Stimulated activated naive B cell treated with anti-CD40 and anti-IgM and Interleukin-4, amounts not matched to agents 10 μg/mL and 1 μg/mL and 100 μg/mL, for 72 hours (primary cell): ENCODE results near the gene ZNF44.

Experiments used
- ATAC-seq, 2 donors: fragments of 150-1000 bp; cut with Tn5 transposase; replicated peaks; 2 replicates each; pipeline ENCODE4 v1.10.0; 2021; ENCODE audit warnings: moderate library complexity in 1 of 2
- DNase-seq: peaks from one replicate; pipeline ENCODE4 v3.0.0; 2021
- H3K27ac Mint-ChIP-seq: one replicate; pipeline ENCODE4 v1.8.0; 2022; ENCODE audit warnings: mild to moderate bottlenecking, mixed read lengths
- H3K27me3 Mint-ChIP-seq, 2 donors: one replicate each; pipeline ENCODE4 v1.8.0; 2022; ENCODE audit warnings: mixed read lengths in 2 of 2
- H3K36me3 Mint-ChIP-seq, 2 donors: one replicate each; pipeline ENCODE4 v1.8.0; 2022; ENCODE audit warnings: mixed read lengths in 2 of 2, mild to moderate bottlenecking in 1 of 2
- H3K4me1 Mint-ChIP-seq, 2 donors: one replicate each; pipeline ENCODE4 v1.8.0; 2022; ENCODE audit warnings: mixed read lengths in 2 of 2, mild to moderate bottlenecking in 1 of 2
- H3K4me3 Mint-ChIP-seq, 2 donors: one replicate each; pipeline ENCODE4 v1.8.0; 2022; ENCODE audit warnings: mild to moderate bottlenecking in 2 of 2, mixed read lengths in 2 of 2, moderate library complexity in 1 of 2
- H3K9me3 Mint-ChIP-seq, 2 donors: one replicate each; pipeline ENCODE4 v1.8.0; 2022; ENCODE audit warnings: mixed read lengths in 2 of 2, mild to moderate bottlenecking in 1 of 2

The ZNF44 gene

DNA sequence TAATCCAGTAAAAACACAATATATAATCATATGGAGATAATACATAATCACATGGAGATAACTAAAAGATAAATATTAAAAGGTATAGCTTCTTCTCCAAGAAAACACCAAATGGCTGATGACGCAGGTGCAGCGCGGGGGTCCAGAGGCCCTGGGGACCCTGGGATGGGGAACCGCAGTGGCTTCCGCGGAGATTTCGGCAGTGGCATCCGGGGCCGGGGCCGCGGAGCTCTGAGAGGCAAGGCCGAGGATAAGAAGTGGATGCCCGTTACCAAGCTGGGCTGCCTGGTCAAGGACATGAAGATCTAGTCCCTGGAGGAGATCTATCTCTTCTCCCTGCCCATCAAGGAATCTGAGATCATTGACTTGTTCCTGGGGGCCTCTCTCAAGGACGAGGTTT is 10.5 kb downstream of the ZNF44 start:
- no peaks in the 10 kb centered on the region for H3K27me3 Mint-ChIP-seq
- peaks cover 0 to 2% of the 10 kb centered on the region in 2 donors for H3K9me3 Mint-ChIP-seq
- DNase-seq (no peak), ATAC-seq (no peak)
- peaks cover 11 to 39% of the 10 kb centered on the region in 2 donors for H3K4me1 Mint-ChIP-seq
- no peak overlapping the region for H3K27ac Mint-ChIP-seq
- peaks cover 19 to 48% of the 10 kb centered on the region in 2 donors for H3K36me3 Mint-ChIP-seq
- no peak overlapping the region for H3K4me3 Mint-ChIP-seq

GRCh38 chr19:12278713-12279112 is 16.0 kb downstream of the ZNF44 start:
- no peaks in the 10 kb centered on the region for H3K27me3 Mint-ChIP-seq
- H3K9me3 Mint-ChIP-seq = peaks cover 22 to 28% of the 10 kb centered on the region in 2 donors
- DNase-seq (no peak), ATAC-seq (no peak)
- peaks cover 51 to 71% of the 10 kb centered on the region in 2 donors for H3K36me3 Mint-ChIP-seq
- no peak overlapping the region for H3K4me3 Mint-ChIP-seq
- peaks cover 6 to 37% of the 10 kb centered on the region in 2 donors for H3K4me1 Mint-ChIP-seq
- peak overlapping the region; percentile 9 for H3K27ac Mint-ChIP-seq

- DNase-seq (no peak), ATAC-seq (no peak)
- no peak overlapping the region for H3K27ac Mint-ChIP-seq
- peaks cover under 1 to 12% of the 10 kb centered on the region in 2 donors for H3K4me1 Mint-ChIP-seq
- no peaks in the 10 kb centered on the region for H3K27me3 Mint-ChIP-seq
- H3K36me3 Mint-ChIP-seq = peaks cover 74 to 86% of the 10 kb centered on the region in 2 donors
- H3K4me3 Mint-ChIP-seq = no peak overlapping the region
- H3K9me3 Mint-ChIP-seq = peaks cover 40 to 49% of the 10 kb centered on the region in 2 donors
These were observed 21.4 kb downstream of the ZNF44 start for GRCh38 chr19:12272980-12273901.

GRCh38 chr19:12272386-12272785 is 22.3 kb downstream of the ZNF44 start:
- no peak overlapping the region for H3K4me3 Mint-ChIP-seq
- H3K27me3 Mint-ChIP-seq = no peaks in the 10 kb centered on the region

GRCh38 chr19:12270854-12271253 is 23.8 kb downstream of the ZNF44 start:
- H3K27ac Mint-ChIP-seq = no peak overlapping the region
- H3K9me3 Mint-ChIP-seq = peaks cover 30 to 32% of the 10 kb centered on the region in 2 donors
- no peaks in the 10 kb centered on the region for H3K27me3 Mint-ChIP-seq
- H3K36me3 Mint-ChIP-seq = peaks cover 61 to 77% of the 10 kb centered on the region in 2 donors
- H3K4me1 Mint-ChIP-seq = no peaks in the 10 kb centered on the region
- no peak overlapping the region for H3K4me3 Mint-ChIP-seq
- ATAC-seq (no peak), DNase-seq (no peak)

More at GRCh38 chr19:12272386-12272785, 22.3 kb downstream of the ZNF44 start:
- no peak overlapping the region for H3K27ac Mint-ChIP-seq
- peaks cover 36 to 46% of the 10 kb centered on the region in 2 donors for H3K9me3 Mint-ChIP-seq
- H3K36me3 Mint-ChIP-seq = peaks cover 71 to 85% of the 10 kb centered on the region in 2 donors
- peaks cover 0 to 9% of the 10 kb centered on the region in 2 donors for H3K4me1 Mint-ChIP-seq
- ATAC-seq (no peak), DNase-seq (no peak)

DNA sequence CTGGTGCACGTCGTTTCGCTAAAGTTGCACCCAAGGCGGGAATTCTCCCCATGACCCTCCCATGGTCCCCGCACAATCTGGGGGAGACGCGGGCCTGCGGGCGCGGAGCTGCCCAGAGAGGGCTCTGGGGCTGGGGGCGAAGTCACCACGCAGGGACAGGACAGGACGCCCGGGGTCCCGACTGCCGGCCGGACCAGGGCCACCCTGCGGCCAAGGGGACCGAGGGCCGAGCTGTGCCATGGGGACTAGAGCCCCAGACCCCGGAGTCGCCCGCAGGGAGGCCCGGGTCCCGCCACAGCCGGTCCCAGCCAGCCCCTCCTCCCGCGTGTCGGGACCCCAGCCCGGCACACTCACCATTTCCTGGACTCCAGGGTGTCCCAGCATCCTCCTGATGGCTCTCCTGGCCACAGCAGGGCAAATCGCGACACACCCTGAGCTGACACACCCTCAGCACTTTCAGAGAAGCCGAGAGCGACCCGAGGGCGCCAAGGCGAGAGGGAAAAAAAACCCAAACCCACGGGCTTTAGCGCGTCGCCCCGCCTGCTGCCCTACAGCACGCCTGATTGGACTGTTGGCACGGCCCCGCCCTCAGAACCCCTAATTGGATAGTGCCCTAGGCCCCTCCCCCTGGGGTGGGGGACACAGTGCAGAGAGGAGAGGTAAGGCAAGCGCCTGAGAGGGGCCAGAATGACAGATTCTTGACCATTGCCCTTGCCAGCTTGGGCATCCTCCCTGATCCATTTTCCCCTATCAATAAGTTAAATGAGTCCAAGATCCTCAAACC is 28.6 kb downstream of the ZNF44 start:
- Mint-ChIP-seq H3K4me3 (no peak overlapping the region), H3K4me1 (peaks cover 0 to 4% of the 10 kb centered on the region in 2 donors), H3K27me3 (no peaks in the 10 kb centered on the region), H3K27ac (no peak overlapping the region), H3K9me3 (peaks cover 12 to 16% of the 10 kb centered on the region in 2 donors), H3K36me3 (peaks cover 36 to 54% of the 10 kb centered on the region in 2 donors)
- ATAC-seq (no peak), DNase-seq (no peak)

DNA sequence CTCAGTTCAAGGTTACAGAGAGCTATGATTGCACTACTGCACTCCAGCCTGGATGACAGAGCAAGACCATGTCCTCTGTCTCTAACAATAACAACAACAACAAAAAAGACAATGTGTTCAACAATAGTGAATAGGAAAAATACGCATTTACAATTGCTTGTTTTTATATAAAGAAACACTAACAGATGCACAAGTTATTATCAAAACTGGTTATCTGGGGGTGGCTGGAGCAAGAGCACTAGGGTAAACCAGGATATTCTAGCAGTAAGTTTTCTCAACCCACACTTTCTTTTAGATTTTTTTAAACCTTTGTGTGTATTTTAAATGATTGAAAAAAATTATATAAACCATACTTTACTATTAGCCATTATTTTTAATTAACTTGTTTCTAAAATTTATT is 33.1 kb downstream of the ZNF44 start:
- H3K4me1 Mint-ChIP-seq = peaks cover 6 to 26% of the 10 kb centered on the region in 2 donors
- no peak overlapping the region for H3K27ac Mint-ChIP-seq
- H3K4me3 Mint-ChIP-seq = no peak overlapping the region
- peaks cover 18 to 34% of the 10 kb centered on the region in 2 donors for H3K36me3 Mint-ChIP-seq
- H3K9me3 Mint-ChIP-seq = peaks cover 3 to 7% of the 10 kb centered on the region in 2 donors
- ATAC-seq (no peak), DNase-seq (no peak)
- no peaks in the 10 kb centered on the region for H3K27me3 Mint-ChIP-seq

DNA sequence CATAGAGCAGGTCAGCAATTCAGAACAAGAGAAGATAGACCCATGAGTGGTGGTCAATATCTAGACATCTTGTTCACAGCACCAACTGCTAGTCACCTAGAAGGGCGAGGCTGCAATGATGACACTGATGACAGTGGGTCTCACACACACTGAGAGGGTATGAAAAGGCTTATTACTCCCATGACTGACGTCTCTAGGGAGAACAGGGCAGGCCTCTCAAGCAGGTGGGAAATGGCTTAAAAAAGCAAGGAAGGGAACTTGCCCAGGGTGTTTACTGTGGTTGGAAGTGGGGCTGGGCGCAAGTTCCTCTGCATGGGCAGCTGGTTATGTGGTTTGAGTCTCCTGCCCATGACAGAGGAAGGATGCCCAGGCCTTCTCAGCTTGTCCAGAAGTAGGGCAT is 33.8 kb downstream of the ZNF44 start:
- H3K36me3 Mint-ChIP-seq = peaks cover 18 to 33% of the 10 kb centered on the region in 2 donors
- H3K9me3 Mint-ChIP-seq = peaks cover 3 to 7% of the 10 kb centered on the region in 2 donors
- no peak overlapping the region for H3K4me3 Mint-ChIP-seq

GRCh38 chr19:12260236-12260635 is 34.4 kb downstream of the ZNF44 start:
- Mint-ChIP-seq H3K9me3 (peaks cover 3 to 7% of the 10 kb centered on the region in 2 donors), H3K27me3 (no peaks in the 10 kb centered on the region), H3K4me3 (no peak overlapping the region), H3K27ac (no peak overlapping the region), H3K4me1 (peaks cover 9 to 37% of the 10 kb centered on the region in 2 donors), H3K36me3 (peaks cover 18 to 28% of the 10 kb centered on the region in 2 donors)
- ATAC-seq = no peak
- DNase-seq = no peak

More for the DNA sequence above, 33.8 kb downstream of the ZNF44 start:
- ATAC-seq = no peak
- Mint-ChIP-seq H3K27ac (no peak overlapping the region), H3K27me3 (no peaks in the 10 kb centered on the region), H3K4me1 (peaks cover 6 to 30% of the 10 kb centered on the region in 2 donors)
- DNase-seq = no peak

- Mint-ChIP-seq H3K27ac (peak overlapping the region; percentile 42), H3K27me3 (no peaks in the 10 kb centered on the region), H3K9me3 (peaks cover 3 to 5% of the 10 kb centered on the region in 2 donors), H3K36me3 (peaks cover 20 to 22% of the 10 kb centered on the region in 2 donors), H3K4me1 (peaks cover 5 to 27% of the 10 kb centered on the region in 2 donors), H3K4me3 (no peak overlapping the region)
- ATAC-seq (peak; percentile 19 to 27), DNase-seq (no peak)
These were observed 39.3 kb downstream of the ZNF44 start for GRCh38 chr19:12255372-12255771.

- Mint-ChIP-seq H3K36me3 (peaks cover 66 to 72% of the 10 kb centered on the region in 2 donors), H3K9me3 (peaks cover 15 to 24% of the 10 kb centered on the region in 2 donors), H3K27me3 (no peaks in the 10 kb centered on the region), H3K4me1 (no peaks in the 10 kb centered on the region), H3K27ac (no peak overlapping the region), H3K4me3 (no peak overlapping the region)
- ATAC-seq = no peak
- DNase-seq = no peak
These were observed 47.0 kb downstream of the ZNF44 start for GRCh38 chr19:12247644-12248222.

- Mint-ChIP-seq H3K4me3 (no peak overlapping the region), H3K9me3 (peaks cover 23 to 24% of the 10 kb centered on the region in 2 donors), H3K27me3 (no peaks in the 10 kb centered on the region), H3K36me3 (peaks cover 65 to 78% of the 10 kb centered on the region in 2 donors), H3K4me1 (no peaks in the 10 kb centered on the region), H3K27ac (no peak overlapping the region)
- DNase-seq = no peak
- no peak for ATAC-seq
These were observed 50.3 kb downstream of the ZNF44 start for GRCh38 chr19:12244370-12244769.

- H3K4me1 Mint-ChIP-seq = peaks cover 4 to 6% of the 10 kb centered on the region in 2 donors
- ATAC-seq (no peak), DNase-seq (no peak)
- H3K4me3 Mint-ChIP-seq = no peak overlapping the region
- H3K27ac Mint-ChIP-seq = no peak overlapping the region
- peaks cover 3 to 9% of the 10 kb centered on the region in 2 donors for H3K9me3 Mint-ChIP-seq
- H3K36me3 Mint-ChIP-seq = peaks cover 37 to 60% of the 10 kb centered on the region in 2 donors
- no peaks in the 10 kb centered on the region for H3K27me3 Mint-ChIP-seq
These were observed 57.4 kb downstream of the ZNF44 start for GRCh38 chr19:12237143-12237839.
